HL-60 (cell line): ENCODE measurements around the gene MED16.
"Not testable (repeated sequence)": the region's sequence is repeated elsewhere in the genome, so short reads cannot be mapped to it uniquely, and the experiment has no call there.

Experiments used
- DNase-seq, 2 experiments: peaks; one replicate each; pipeline ENCODE4 v3.0.0-alpha.2; 2010 to 2020; ENCODE audit warnings: low read depth in 1 of 2, low spot score in 1 of 2
- H3K27ac ChIP-seq: fragments of 250-450 bp; sonication (Bioruptor Pico); replicated peaks from 2 replicates; pipeline ENCODE4 v1.5.1; 2020; ENCODE audit warnings: mild to moderate bottlenecking, moderate library complexity
- H3K27me3 ChIP-seq: fragments of 250-450 bp; sonication (Bioruptor Pico); 2 replicates; pipeline ENCODE4 v1.5.1; 2021; ENCODE audit warnings: mild to moderate bottlenecking, moderate library complexity; ENCODE audit not compliant: insufficient read depth, poor library complexity, severe bottlenecking
- H3K4me3 ChIP-seq: replicated peaks from 2 replicates; pipeline ENCODE4 v1.5.1; 2011; ENCODE audit warnings: mild to moderate bottlenecking, control low read depth, low read length; ENCODE audit not compliant: insufficient read depth
- GABPA ChIP-seq: IDR thresholded peaks from 2 replicates; pipeline ENCODE4 v1.6.1; 2012; ENCODE audit warnings: low read depth
- POLR2AphosphoS5 ChIP-seq: IDR thresholded peaks from 2 replicates; pipeline ENCODE4 v1.6.1; 2012; ENCODE audit warnings: low read depth
- SPI1 ChIP-seq: IDR thresholded peaks from 2 replicates; pipeline ENCODE4 v1.6.1; 2012; ENCODE audit warnings: low read depth, mild to moderate bottlenecking, borderline replicate concordance
- TF ChIP-seq, protein P1 (sequence below): IDR thresholded peaks from 2 replicates; pipeline ENCODE4 v1.6.1; 2012; ENCODE audit warnings: low read depth; ENCODE audit not compliant: insufficient replicate concordance
- TF ChIP-seq, protein P2 (sequence below): IDR thresholded peaks from one replicate; pipeline ENCODE4 v1.5.1; 2011; ENCODE audit warnings: low read length, control low read depth, inconsistent platforms; ENCODE audit not compliant: insufficient read depth

MED16 gene

DNA sequence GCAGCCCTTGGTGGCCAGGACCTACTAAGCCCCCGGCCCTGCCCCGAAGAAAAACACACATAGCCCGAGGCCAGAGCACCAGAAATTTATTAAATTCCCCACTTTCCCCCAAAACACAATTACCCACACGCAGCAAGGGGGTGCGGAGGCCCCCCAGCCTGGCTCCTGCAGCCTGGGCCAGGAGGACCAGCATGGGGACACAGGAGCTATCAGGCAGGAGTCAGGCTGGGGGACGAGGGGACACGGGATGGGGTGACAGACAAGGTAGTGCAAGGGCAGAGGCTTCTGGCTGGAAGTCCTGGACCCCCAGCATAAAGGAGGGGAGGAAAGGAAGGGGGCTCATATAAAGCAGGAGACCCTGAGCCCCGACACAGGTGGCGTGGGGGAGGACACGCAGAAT, 3.4 kb upstream of the MED16 start:
- no peak for DNase-seq
- Histone ChIP-seq H3K4me3 (no peak overlapping the region), H3K27ac (no peak overlapping the region), H3K27me3 (no peaks in the 10 kb centered on the region)
- no peak for TF ChIP-seq SPI1
- no peak for TF ChIP-seq POLR2AphosphoS5
- TF ChIP-seq, protein P1, sequence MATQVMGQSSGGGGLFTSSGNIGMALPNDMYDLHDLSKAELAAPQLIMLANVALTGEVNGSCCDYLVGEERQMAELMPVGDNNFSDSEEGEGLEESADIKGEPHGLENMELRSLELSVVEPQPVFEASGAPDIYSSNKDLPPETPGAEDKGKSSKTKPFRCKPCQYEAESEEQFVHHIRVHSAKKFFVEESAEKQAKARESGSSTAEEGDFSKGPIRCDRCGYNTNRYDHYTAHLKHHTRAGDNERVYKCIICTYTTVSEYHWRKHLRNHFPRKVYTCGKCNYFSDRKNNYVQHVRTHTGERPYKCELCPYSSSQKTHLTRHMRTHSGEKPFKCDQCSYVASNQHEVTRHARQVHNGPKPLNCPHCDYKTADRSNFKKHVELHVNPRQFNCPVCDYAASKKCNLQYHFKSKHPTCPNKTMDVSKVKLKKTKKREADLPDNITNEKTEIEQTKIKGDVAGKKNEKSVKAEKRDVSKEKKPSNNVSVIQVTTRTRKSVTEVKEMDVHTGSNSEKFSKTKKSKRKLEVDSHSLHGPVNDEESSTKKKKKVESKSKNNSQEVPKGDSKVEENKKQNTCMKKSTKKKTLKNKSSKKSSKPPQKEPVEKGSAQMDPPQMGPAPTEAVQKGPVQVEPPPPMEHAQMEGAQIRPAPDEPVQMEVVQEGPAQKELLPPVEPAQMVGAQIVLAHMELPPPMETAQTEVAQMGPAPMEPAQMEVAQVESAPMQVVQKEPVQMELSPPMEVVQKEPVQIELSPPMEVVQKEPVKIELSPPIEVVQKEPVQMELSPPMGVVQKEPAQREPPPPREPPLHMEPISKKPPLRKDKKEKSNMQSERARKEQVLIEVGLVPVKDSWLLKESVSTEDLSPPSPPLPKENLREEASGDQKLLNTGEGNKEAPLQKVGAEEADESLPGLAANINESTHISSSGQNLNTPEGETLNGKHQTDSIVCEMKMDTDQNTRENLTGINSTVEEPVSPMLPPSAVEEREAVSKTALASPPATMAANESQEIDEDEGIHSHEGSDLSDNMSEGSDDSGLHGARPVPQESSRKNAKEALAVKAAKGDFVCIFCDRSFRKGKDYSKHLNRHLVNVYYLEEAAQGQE: no peak
- no peak for TF ChIP-seq GABPA

DNA sequence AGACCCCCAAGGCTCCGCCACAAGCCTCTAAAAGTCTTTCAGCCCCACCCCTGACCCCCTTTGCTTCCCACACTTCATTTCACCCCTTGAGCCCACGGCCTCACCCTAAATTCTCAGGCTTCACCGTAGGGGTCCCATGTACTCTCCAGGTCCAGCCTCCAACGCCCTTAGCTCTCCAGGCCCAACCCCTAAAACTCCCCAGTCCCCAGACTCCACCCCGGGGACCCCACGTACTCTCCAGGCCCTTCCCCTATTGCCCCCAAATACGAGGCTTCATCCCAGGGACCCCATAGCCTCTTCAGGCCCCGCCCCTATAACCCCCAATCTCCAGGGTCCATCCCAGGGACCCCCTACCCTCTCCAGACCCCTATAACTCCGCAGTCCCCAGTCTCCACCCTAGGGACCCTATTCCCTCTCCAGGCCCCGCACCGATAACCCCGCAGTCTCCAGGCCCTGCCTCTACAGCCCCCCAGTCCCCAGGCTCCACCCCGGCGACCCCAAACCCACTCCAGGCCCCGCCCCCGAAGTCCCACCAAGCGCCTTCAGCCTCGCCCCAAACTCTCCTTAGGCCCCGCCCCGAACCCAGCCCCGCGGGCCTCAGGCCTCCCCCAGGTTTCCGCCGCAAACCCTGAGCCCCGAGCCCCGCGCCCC, 619 bp downstream of the MED16 start:
- H3K27me3 ChIP-seq: no peaks in the 10 kb centered on the region
- H3K4me3 ChIP-seq: peak overlapping the region; percentile 90
- TF ChIP-seq, protein P2, sequence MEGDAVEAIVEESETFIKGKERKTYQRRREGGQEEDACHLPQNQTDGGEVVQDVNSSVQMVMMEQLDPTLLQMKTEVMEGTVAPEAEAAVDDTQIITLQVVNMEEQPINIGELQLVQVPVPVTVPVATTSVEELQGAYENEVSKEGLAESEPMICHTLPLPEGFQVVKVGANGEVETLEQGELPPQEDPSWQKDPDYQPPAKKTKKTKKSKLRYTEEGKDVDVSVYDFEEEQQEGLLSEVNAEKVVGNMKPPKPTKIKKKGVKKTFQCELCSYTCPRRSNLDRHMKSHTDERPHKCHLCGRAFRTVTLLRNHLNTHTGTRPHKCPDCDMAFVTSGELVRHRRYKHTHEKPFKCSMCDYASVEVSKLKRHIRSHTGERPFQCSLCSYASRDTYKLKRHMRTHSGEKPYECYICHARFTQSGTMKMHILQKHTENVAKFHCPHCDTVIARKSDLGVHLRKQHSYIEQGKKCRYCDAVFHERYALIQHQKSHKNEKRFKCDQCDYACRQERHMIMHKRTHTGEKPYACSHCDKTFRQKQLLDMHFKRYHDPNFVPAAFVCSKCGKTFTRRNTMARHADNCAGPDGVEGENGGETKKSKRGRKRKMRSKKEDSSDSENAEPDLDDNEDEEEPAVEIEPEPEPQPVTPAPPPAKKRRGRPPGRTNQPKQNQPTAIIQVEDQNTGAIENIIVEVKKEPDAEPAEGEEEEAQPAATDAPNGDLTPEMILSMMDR: no peak
- TF ChIP-seq SPI1: no peak
- no peak for TF ChIP-seq GABPA
- TF ChIP-seq, protein P1: no peak
- TF ChIP-seq POLR2AphosphoS5: no peak
- peak overlapping the region; percentile 69 for H3K27ac ChIP-seq
- no peak for DNase-seq

DNA sequence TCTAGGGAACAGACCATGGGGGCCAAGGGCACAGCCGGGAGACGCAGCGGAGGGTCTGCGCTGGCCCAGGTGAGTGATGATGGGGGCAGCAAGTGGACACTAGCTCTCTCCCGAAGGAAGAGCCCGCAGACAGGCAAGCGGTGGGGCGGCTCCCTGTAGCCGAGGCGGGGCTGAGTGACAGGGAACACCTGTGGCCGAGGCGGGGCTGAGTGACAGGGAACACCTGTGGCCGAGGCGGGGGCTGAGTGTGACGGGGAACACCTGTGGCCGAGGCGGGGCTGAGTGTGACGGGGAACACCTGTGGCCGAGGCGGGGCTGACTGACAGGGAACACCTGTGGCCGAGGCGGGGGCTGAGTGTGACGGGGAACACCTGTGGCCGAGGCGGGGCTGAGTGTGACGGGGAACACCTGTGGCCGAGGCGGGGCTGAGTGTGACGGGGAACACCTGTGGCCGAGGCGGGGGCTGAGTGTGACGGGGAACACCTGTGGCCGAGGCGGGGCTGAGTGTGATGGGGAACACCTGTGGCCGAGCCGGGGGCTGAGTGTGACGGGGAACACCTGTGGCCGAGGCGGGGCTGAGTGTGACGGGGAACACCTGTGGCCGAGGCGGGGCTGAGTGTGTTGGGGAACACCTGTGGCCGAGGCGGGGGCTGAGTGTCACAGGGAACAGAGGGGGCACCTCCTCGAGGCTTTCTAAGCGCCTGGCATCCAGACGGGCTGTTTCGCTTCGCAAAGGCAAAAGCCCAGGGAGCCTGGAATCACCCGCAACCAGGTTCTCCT, 1.4 kb downstream of the MED16 start:
- DNase-seq, H3K27me3 ChIP-seq: not testable (repeated sequence)
- H3K27ac ChIP-seq: peak overlapping the region; percentile 69; the same call in 1 of the 2 replicates
- peak overlapping the region; percentile 90 for H3K4me3 ChIP-seq

DNA sequence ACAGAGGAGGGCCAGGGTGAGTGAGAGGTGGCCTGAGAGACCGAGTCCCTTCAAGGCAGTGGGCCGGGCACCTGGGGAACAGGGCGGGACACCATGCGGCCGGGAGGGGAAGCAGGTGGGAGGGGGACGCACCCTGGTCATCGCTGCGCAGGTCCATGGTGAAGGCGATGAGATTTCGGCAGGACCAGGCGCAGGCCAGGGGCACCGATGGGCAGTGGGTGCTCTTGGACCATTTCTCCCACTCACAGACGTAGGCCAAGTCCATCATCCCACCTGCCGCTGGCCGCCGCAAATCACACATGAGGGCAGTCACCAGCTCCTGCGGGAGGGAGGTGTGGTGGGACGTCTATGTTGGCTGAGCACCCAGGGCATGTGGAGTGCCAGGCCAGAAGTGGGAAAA, 2.2 kb downstream of the MED16 start:
- Histone ChIP-seq H3K27ac (no peak overlapping the region), H3K4me3 (no peak overlapping the region), H3K27me3 (no peaks in the 10 kb centered on the region)
- DNase-seq: no peak
- no peak for TF ChIP-seq GABPA
- TF ChIP-seq, protein P2: no peak
- no peak for TF ChIP-seq POLR2AphosphoS5
- no peak for TF ChIP-seq SPI1
- TF ChIP-seq, protein P1: no peak
